ENCODE measurements around the gene RGS14.

The RGS14 gene

GRCh38 chr5:177346820-177347219 lies 10.9 kb upstream of the RGS14 start:
- TF ChIP-seq, protein P1, sequence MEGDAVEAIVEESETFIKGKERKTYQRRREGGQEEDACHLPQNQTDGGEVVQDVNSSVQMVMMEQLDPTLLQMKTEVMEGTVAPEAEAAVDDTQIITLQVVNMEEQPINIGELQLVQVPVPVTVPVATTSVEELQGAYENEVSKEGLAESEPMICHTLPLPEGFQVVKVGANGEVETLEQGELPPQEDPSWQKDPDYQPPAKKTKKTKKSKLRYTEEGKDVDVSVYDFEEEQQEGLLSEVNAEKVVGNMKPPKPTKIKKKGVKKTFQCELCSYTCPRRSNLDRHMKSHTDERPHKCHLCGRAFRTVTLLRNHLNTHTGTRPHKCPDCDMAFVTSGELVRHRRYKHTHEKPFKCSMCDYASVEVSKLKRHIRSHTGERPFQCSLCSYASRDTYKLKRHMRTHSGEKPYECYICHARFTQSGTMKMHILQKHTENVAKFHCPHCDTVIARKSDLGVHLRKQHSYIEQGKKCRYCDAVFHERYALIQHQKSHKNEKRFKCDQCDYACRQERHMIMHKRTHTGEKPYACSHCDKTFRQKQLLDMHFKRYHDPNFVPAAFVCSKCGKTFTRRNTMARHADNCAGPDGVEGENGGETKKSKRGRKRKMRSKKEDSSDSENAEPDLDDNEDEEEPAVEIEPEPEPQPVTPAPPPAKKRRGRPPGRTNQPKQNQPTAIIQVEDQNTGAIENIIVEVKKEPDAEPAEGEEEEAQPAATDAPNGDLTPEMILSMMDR (IDR thresholded peaks at IDR 0.05), result no peak
- no peak for TF ChIP-seq ZFX (IDR thresholded peaks at IDR 0.05; ENCODE audit: borderline replicate concordance)

DNA sequence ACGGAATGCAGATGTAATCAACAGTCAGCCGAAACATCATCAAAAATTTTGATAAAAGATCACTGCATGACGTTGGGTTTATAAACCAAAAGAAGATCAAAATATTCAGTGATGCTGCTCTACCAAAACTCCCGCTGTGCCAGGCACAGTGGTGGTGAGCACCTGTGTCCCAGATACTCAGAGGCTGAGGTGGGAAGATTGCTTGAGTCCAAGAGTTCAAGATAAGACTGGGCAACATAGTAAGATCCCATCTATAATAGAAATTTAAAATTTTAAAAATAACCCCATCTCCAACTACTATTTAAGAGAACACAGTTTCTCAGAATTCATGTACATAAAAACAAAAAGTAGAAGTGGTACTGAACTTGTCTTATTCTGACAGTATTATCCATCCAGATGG lies 10.0 kb upstream of the RGS14 start:
- TF ChIP-seq ZFX (IDR thresholded peaks at IDR 0.05; ENCODE audit: borderline replicate concordance), result no peak
- TF ChIP-seq, protein P1 (IDR thresholded peaks at IDR 0.05), result no peak
- no peak overlapping the region for H3K27ac ChIP-seq

More at GRCh38 chr5:177346820-177347219, 10.9 kb upstream of the RGS14 start:
- H3K27ac ChIP-seq, result no peak overlapping the region

DNA sequence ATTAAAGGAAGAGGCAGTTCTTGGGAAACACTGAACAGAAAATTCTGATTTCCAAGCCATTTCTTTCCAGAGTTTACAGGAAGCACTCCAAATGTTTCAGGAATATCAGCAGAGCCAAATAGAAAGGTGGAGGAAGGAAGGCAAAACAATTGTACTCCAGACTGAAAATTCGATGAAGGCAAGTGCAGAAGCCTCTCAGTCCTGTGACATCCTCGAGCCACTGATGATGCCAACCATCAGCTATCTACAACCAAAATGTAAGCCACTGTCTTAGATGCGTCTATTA lies 8.4 kb upstream of the RGS14 start:
- TF ChIP-seq ZFX (IDR thresholded peaks at IDR 0.05; ENCODE audit: borderline replicate concordance), result no peak
- TF ChIP-seq, protein P1 (IDR thresholded peaks at IDR 0.05), result no peak
- peak overlapping the region; percentile 20; the same call in 1 of the 2 replicates for H3K27ac ChIP-seq

DNA sequence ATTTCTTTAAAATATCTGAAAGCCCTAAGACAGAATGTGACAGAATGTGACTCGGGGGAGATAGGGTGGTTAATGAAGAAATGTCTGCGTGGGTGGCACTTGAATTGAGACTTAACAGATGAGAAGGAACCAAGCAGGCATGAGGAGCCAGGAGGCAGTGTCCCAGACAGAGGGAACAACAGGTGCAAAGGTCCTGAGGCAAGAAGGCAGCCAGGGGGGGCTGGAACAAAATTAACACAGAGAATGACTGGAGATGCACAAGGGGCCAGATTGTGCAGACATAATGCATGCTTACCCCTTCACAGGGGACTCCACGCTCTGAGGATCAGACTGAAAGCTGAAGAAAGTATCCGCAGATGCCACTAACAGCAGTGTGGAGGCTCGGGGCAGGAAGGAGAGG lies 8.0 kb upstream of the RGS14 start:
- TF ChIP-seq ZFX (IDR thresholded peaks at IDR 0.05; ENCODE audit: borderline replicate concordance), result no peak
- TF ChIP-seq, protein P1 (IDR thresholded peaks at IDR 0.05), result no peak
- H3K27ac ChIP-seq, result 0 out of 2 replicates have a peak overlapping the region, but pooled peaks have one; percentile 20

GRCh38 chr5:177350776-177351391 lies 6.8 kb upstream of the RGS14 start:
- H3K27ac ChIP-seq, result peak overlapping the region; percentile 95
- TF ChIP-seq, protein P1 (IDR thresholded peaks at IDR 0.05), result no peak
- no peak for TF ChIP-seq ZFX (IDR thresholded peaks at IDR 0.05; ENCODE audit: borderline replicate concordance)

DNA sequence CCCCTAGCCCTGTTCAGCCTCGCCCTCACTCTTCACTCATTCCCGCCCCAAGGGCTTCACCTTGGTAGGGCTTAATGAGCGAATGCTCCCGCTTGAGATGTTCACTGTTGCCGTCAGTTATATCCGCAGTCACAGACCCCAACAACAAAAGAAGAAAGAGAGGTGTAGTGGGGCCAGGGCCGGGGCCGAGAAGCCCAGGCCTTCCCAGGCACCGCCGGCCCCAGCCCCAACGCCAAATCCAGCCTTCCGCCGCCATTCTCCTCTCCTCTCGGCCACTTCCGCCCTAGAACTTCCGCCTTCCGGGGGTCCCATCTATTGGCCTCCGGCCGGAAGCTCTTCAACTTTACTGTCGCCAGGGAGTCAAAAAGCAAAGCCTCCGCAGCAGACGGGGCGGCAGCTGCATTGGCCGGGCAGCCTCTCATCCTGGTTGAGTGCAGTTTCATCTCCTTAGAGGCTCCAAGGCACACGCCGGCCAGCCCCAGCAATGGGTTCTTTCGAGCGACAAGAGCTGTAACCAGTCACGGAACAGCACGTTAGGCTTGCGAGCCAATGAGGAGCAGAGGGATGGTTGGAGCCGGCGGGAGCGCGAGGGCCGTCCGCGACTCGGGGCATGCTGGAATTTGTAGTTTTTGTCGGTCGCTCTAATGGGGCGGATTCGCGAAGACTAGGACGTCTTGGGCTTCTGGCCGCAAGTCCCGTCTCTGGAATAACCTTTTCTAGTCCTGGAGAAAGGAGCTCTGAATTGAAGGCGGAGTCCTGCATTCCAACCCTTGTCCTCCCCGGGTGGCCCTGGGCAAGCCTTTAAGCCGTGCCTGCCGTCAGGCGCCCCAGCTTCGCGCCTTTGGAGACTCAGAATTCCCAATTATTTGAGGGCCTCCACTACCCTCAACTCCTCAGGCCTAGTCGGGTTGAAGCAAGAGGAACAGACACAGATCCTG lies 6.1 kb upstream of the RGS14 start, which contains the start of gene LMAN2:
Gene LMAN2 (minus strand): TSS at position 277 of the 938 bp plus-strand sequence. CDS start 21 bp downstream, at position 256.
- no peak for TF ChIP-seq ZFX (IDR thresholded peaks at IDR 0.05; ENCODE audit: borderline replicate concordance)
- TF ChIP-seq, protein P1 (IDR thresholded peaks at IDR 0.05), result no peak
- H3K27ac ChIP-seq, result peak within 1 kb of the TSS; percentile 95

GRCh38 chr5:177353093-177353492 lies 4.6 kb upstream of the RGS14 start:
- H3K27ac ChIP-seq, result no peak overlapping the region
- TF ChIP-seq, protein P1 (IDR thresholded peaks at IDR 0.05), result no peak
- no peak for TF ChIP-seq ZFX (IDR thresholded peaks at IDR 0.05; ENCODE audit: borderline replicate concordance)
